DND-41 (cell line): ENCODE results near the gene CTXN1.

Source experiments
- ATAC-seq: fragments of 200-7000 bp; cut with Tn5 transposase; 3 replicates; pipeline ENCODE4 v1.9.1; 2021; ENCODE audit warnings: low read depth; ENCODE audit not compliant: insufficient read depth
- DNase-seq: peaks from one replicate; pipeline ENCODE4 v3.0.0-alpha.2; 2020
- H2AFZ ChIP-seq: 2 replicates; pipeline ENCODE4 v1.6.0; 2012; ENCODE audit warnings: low read depth, low read length
- H3K27ac ChIP-seq: 2 replicates; pipeline ENCODE4 v1.5.1; 2012; ENCODE audit warnings: low read length, inconsistent platforms
- H3K27me3 ChIP-seq: fragments of 200-600 bp; sonication (generic); 2 replicates; pipeline ENCODE4 v1.6.0; 2012; ENCODE audit warnings: low read length, mild to moderate bottlenecking, inconsistent platforms; ENCODE audit not compliant: insufficient read depth, poor library complexity
- H3K36me3 ChIP-seq: 2 replicates; pipeline ENCODE4 v1.5.1; 2012; ENCODE audit warnings: low read length, inconsistent platforms; ENCODE audit not compliant: insufficient read depth
- H3K4me1 ChIP-seq: 2 replicates; pipeline ENCODE4 v1.5.1; 2012; ENCODE audit warnings: mild to moderate bottlenecking, low read length; ENCODE audit not compliant: insufficient read depth
- H3K4me2 ChIP-seq: 2 replicates; pipeline ENCODE4 v1.6.0; 2012; ENCODE audit warnings: mild to moderate bottlenecking, moderate library complexity, low read length, inconsistent platforms; ENCODE audit not compliant: insufficient read depth
- H3K4me3 ChIP-seq, 2 experiments: fragments of 200-600 bp in 1 of 2; shearing (Covaris generic) in 1 of 2; 2 replicates each; pipeline ENCODE4 v1.5.1; 2012 to 2016; ENCODE audit warnings: inconsistent platforms in 2 of 2, low read length in 2 of 2, mild to moderate bottlenecking in 2 of 2, low read depth in 1 of 2, moderate library complexity in 1 of 2
- H3K79me2 ChIP-seq: 2 replicates; pipeline ENCODE4 v1.6.0; 2012; ENCODE audit warnings: low read length, inconsistent platforms; ENCODE audit not compliant: insufficient read depth
- H3K9ac ChIP-seq: 2 replicates; pipeline ENCODE4 v1.6.0; 2012; ENCODE audit warnings: low read depth, mild to moderate bottlenecking, inconsistent platforms, low read length, moderate library complexity
- H3K9me3 ChIP-seq: 2 replicates; pipeline ENCODE4 v1.5.1; 2012; ENCODE audit warnings: low read length, moderate library complexity, mild to moderate bottlenecking, inconsistent platforms; ENCODE audit not compliant: insufficient read depth, severe bottlenecking
- H4K20me1 ChIP-seq: 2 replicates; pipeline ENCODE4 v1.6.0; 2012; ENCODE audit warnings: low read length; ENCODE audit not compliant: insufficient read depth
- CTCF ChIP-seq: IDR thresholded peaks from 2 replicates; pipeline ENCODE4 v1.5.1; 2012; ENCODE audit warnings: borderline replicate concordance, low read length, moderate library complexity, mild to moderate bottlenecking; ENCODE audit not compliant: poor library complexity, severe bottlenecking; ENCODE audit errors: extremely low read depth
- EZH2 ChIP-seq: IDR thresholded peaks from 3 replicates; pipeline ENCODE4 v1.6.1; 2012; ENCODE audit warnings: borderline replicate concordance, low read depth, mild to moderate bottlenecking, moderate library complexity, low read length, inconsistent platforms; ENCODE audit not compliant: severe bottlenecking

The CTXN1 gene

GRCh38 chr19:7879111-7879807 lies 46.7 kb downstream of the CTXN1 start:
- H4K20me1 ChIP-seq = no peaks in the 10 kb centered on the region
- H3K4me1 ChIP-seq = peaks cover 9% of the 10 kb centered on the region
- DNase-seq = no peak
- no peak for ATAC-seq
- no peaks in the 10 kb centered on the region for H3K79me2 ChIP-seq
- H3K36me3 ChIP-seq = no peaks in the 10 kb centered on the region
- H3K27ac ChIP-seq = no peak overlapping the region
- no peak for TF ChIP-seq CTCF
- TF ChIP-seq EZH2 = no peak
- H2AFZ ChIP-seq = no peak overlapping the region
- H3K9ac ChIP-seq = no peak overlapping the region
- no peaks in the 10 kb centered on the region for H3K27me3 ChIP-seq
- no peak overlapping the region for H3K4me3 ChIP-seq
- no peak overlapping the region for H3K4me2 ChIP-seq
- no peaks in the 10 kb centered on the region for H3K9me3 ChIP-seq

- H3K9ac ChIP-seq = no peak overlapping the region
- H3K4me2 ChIP-seq = no peak overlapping the region
- DNase-seq = no peak
- ATAC-seq = no peak
- no peaks in the 10 kb centered on the region for H3K27me3 ChIP-seq
- H3K27ac ChIP-seq = no peak overlapping the region
- H3K4me1 ChIP-seq = peaks cover 14% of the 10 kb centered on the region
- H3K36me3 ChIP-seq = no peaks in the 10 kb centered on the region
- no peaks in the 10 kb centered on the region for H3K79me2 ChIP-seq
- TF ChIP-seq CTCF = no peak
- no peak for TF ChIP-seq EZH2
- H3K4me3 ChIP-seq = no peak overlapping the region
- no peak overlapping the region for H2AFZ ChIP-seq
- no peaks in the 10 kb centered on the region for H4K20me1 ChIP-seq
- H3K9me3 ChIP-seq = no peaks in the 10 kb centered on the region
Observed at GRCh38 chr19:7877249-7877836, 48.6 kb downstream of the CTXN1 start.

GRCh38 chr19:7874897-7875273 lies 51.0 kb downstream of the CTXN1 start:
- H3K4me3 ChIP-seq = peak overlapping the region in 1 of 2 experiments; percentile 57; a peak in 2 of 4 replicates
- H2AFZ ChIP-seq = peak overlapping the region; percentile 76

More at GRCh38 chr19:7874897-7875273, 51.0 kb downstream of the CTXN1 start:
- Histone ChIP-seq H4K20me1 (0 out of 2 replicates have a peak, but pooled peaks cover 4% of the 10 kb centered on the region), H3K79me2 (no peaks in the 10 kb centered on the region), H3K27ac (peak overlapping the region; percentile 70), H3K9me3 (no peaks in the 10 kb centered on the region), H3K27me3 (no peaks in the 10 kb centered on the region), H3K36me3 (no peaks in the 10 kb centered on the region), H3K9ac (peak overlapping the region; percentile 60), H3K4me1 (peaks cover 18% of the 10 kb centered on the region), H3K4me2 (peak overlapping the region; percentile 66)
- DNase-seq = no peak
- TF ChIP-seq CTCF (no peak), EZH2 (no peak)
- ATAC-seq = no peak
